HG02870 (cell line): ENCODE measurements around the gene MFRP.

Experiments used
- ATAC-seq: cut with Tn5 transposase; IDR thresholded peaks from one replicate; pipeline ENCODE4 v1.9.1; 2021; ENCODE audit warnings: mild to moderate bottlenecking, moderate library complexity; ENCODE audit not compliant: unreplicated experiment

MFRP gene

DNA sequence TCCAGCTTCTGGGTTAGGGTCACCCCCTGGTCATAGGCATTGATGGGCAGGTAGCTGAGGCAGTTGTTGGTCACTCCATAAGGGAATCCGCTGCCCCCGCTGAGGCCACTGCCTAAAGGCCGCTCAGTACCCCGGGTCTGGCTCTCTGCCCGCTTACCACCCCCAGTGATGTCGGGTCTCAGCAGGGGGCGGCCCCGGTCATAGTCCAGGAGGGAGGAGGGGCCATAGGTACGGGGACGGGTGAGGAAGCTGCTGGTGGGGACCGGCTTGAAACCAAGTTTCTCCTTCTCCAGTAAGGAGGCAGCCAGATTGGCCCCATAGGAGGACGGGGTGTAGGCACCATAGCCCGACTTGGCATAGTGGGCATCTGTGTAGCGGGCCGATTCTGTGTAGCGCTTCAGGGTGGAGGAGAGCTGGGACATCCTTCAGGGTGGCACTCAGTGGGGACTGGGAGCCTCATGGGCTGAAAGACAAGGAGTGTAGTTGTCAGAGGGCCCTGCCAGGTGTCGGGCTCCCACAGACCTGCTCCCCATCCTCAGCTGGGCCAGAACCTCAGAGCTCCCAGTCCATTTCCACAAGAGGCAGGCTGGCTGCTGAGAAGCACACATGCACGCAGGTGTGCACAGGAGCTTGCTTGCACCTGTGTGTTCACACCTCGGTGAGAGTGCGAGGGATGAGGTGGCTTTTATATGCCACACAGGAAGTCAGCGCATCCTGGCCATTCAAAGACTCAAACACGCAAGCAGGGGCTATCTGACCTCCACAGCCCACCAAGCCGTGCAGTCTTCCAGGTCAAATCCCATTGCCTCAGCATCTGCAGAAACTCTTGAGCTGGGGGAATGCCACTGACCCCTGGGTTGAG lies 26.8 kb upstream of the MFRP start:
- no peak for ATAC-seq

- ATAC-seq: no peak
Observed at GRCh38 chr11:119372260-119373058, 26.0 kb upstream of the MFRP start.

- no peak for ATAC-seq
Observed at GRCh38 chr11:119371778-119372182, 25.3 kb upstream of the MFRP start.

- no peak for ATAC-seq
Observed at GRCh38 chr11:119371067-119371601, 24.6 kb upstream of the MFRP start.

- no peak for ATAC-seq
Observed at GRCh38 chr11:119370486-119371046, 24.1 kb upstream of the MFRP start.

- no peak for ATAC-seq
Observed at GRCh38 chr11:119369132-119369925, 22.8 kb upstream of the MFRP start.

DNA sequence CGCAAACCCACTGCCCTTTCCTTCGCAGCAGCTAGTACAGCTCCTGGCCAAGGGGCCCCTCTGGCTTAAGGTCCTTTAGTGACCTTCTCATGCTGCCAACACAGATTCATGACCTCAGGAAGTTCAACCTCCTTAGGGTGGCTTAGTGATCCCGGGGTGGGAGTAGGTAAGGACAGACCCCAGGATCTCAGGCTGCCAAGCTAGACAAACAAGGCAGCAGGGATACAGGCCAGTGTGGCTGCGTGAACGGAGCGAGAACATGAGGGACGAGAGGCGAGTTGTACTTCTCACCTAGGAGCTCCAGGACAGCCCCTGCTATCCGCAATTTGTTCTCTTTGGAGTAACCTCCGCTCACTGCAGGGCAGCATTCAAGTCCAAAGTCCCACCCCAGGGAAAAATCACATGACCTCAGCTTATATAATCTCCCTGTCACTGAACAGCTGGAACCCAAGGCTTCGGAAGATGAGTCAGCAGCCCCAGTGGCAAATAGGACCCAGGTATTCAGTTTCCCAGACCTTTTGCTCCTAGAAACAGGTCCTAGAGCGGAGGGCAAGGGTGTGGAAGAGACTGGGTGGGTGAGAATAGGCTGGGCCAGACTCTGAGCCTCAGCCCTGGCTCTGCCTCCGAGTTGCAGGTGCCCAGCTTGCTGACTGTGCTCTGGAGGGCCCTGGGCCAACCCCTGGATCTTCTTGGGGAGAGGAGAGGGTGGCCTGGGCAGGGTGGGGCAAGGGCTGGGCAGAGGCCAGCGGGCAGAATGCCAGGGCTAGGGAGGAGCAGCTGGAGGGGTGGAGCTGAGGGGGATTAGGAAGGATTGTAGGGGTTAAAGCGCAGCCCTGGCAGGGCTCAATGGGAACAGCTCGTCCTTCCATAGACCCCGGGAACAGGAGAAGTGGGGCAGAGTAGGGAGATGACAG lies 21.9 kb upstream of the MFRP start:
- ATAC-seq: no peak

DNA sequence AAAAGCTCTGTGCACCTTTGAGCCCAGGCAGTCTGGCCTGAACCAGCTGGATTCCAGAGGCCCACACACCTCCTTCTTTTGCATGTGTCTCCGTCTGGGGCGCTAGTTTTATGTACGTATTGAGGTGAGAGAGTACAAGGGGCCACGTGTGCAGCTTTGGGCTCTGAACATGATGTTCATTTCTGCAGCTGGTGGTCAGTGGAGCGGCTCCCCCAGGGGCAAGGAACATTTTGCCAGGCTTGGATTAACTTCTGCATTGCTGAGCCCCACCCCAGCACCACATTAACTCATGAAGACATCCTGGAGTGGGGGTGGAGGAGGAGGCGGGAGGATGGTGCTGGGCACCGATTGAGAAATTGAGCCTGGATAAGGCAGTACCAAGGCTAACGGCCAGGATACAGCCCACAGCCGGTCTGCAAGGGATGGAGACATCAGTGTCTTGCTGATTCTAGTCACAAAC lies 21.2 kb upstream of the MFRP start:
- no peak for ATAC-seq

- no peak for ATAC-seq
Observed at GRCh38 chr11:119366690-119367620, 20.4 kb upstream of the MFRP start.

DNA sequence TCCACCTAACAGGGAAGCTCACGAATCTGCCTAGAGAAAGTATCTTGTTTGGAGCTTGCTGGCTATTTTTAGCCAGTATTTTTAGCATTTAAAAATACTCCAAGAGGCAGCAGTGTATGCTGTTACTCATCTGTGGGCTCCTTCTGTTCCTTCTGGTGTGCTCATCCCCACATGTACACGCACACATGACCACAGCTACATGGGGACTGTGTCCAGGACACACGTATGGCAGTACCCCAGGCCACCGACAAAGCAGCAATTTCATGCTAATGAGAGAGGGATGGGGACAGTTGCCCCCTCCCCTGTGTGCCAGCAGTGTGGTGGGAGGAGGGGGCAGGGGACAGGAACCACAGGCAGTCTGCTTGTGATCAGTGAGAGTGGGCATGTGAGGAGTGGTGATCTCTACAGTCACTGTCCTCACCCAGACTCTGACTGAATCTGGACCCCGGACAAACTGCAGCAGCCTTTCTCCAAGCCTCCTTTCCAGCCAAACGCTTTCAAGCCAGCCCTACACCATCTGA lies 18.6 kb upstream of the MFRP start:
- no peak for ATAC-seq

- ATAC-seq: no peak
Observed at GRCh38 chr11:119363851-119364590, 17.5 kb upstream of the MFRP start.

GRCh38 chr11:119363081-119363850 lies 16.8 kb upstream of the MFRP start:
- no peak for ATAC-seq

DNA sequence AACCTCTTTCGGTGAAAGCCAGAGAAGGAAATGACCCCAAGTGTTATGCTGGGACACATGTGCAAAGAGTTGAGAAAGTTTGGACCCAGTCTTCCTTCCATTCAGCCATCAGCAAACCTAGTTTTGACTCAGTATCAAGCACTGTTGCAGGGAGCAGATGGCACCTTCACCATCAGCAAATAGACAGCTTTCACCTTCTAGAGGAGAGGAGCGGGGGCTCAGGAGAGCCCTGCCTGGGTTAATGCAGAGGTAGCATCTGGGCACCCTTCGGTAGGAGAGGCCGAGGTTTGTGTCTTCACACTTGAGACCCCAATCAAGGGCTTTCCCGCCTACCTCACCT lies 16.2 kb upstream of the MFRP start:
- ATAC-seq: no peak

DNA sequence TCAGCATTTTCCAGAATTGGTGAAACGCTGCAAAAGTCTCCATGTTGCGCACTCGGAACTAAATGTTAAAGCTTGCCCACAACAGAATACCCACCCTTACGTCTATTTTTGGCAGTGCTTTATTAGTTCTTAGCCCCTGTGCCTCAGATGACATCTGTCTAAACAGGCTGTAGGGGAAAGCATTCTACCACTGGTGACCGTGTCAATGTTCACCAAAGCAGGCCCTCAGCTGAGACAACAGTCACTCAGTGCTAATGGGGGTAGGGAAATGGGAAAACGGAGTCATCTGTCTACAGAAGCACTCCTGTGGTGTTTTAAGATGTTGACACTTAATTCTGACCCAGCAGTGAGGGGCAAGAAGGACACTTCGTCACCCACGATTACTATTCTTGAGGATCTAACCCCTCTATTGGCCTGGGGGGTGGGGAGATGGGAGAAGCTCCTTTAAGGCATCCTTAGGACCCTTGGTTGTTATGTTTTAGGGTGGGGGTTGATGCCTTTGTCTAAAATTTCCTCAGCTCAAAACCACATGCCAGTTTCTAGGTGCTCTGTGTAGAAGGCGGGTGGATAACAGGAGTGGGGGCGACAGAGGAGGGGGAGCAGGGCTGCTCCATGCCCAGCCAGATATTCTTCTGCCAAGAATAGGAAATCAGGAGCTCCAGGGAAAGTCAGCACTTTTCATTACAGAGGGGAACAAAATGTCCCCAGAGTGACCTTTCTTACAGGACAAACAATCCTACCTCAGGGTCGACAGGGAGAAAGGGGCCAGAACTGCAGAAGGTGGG lies 15.6 kb upstream of the MFRP start:
- no peak for ATAC-seq

DNA sequence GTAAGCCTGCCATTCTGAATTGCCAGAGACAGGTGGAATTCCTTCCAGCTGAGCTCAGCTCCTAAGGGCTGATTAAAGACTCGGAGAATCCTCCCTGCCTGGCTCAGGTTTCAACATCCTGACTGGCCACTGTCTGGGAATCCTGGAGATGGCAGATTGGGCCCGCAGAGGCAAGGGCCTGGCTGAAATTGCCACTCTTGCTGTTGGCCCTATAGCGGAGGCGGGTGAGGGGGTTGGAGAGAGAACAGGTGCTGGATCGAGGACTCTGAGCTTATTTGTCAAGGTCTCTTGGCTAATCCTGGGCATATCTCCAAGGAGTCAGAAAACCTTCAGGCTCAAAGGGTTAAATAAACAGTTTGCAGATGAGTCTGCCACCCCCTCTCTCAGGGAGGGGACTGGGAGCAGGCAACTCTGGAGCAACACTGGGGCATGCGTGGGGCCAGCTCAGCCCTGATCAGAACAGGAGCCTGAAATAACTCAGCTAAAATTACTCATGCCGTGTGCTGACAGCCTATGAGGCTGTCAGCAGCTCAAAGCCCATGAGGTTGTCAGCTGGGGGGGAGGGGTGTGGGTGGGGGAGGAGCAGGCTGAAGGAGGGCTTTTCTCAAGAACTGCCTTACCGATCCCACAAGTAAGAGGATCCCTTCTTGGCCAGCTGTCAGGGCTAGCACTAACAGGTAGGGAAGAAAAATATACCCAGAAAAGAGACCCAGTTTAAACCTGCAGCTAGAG lies 14.7 kb upstream of the MFRP start:
- no peak for ATAC-seq
